Activated naive CD4-positive, alpha-beta T cell (primary cell): Measurements from ENCODE around the gene RNF2.
"Not testable (repeated sequence)": the region's sequence is repeated elsewhere in the genome, so short reads cannot be mapped to it uniquely, and the experiment has no call there.

ENCODE experiments used
- DNase-seq, 4 experiments: peaks; one replicate each; lab custom pipeline; 2025; lab: John Stamatoyannopoulos, UW

The RNF2 gene

GRCh38 chr1:185044981-185045813 is at the start of gene RNF2:
Gene RNF2, plus strand, starts transcription at chr1:185045558. Its CDS starts 41,996 bp downstream, at chr1:185087554.
- peak; percentile 44 to 76 (median 50) for DNase-seq

- not testable (repeated sequence) for DNase-seq
Measured at GRCh38 chr1:184999974-185000373, 45.4 kb upstream of the RNF2 start.

- not testable (repeated sequence) for DNase-seq
Measured at GRCh38 chr1:185001312-185001880, 44.0 kb upstream of the RNF2 start.

GRCh38 chr1:185008838-185009237 is 36.5 kb upstream of the RNF2 start:
- DNase-seq, result no peak

- DNase-seq, result no peak
Measured at GRCh38 chr1:185010361-185010760, 35.0 kb upstream of the RNF2 start.

- no peak for DNase-seq
Measured at GRCh38 chr1:185014941-185015340, 30.4 kb upstream of the RNF2 start.

GRCh38 chr1:185015631-185016030 is 29.7 kb upstream of the RNF2 start:
- DNase-seq, result no peak

- no peak for DNase-seq
Measured at GRCh38 chr1:185016880-185017279, 28.5 kb upstream of the RNF2 start.

- DNase-seq, result no peak
Measured at GRCh38 chr1:185017338-185017737, 28.0 kb upstream of the RNF2 start.

- DNase-seq, result no peak
Measured at GRCh38 chr1:185017966-185018365, 27.4 kb upstream of the RNF2 start.

- DNase-seq, result no peak
Measured at GRCh38 chr1:185027252-185027882, 18.0 kb upstream of the RNF2 start.

- DNase-seq, result no peak
Measured at GRCh38 chr1:185033686-185034085, 11.7 kb upstream of the RNF2 start.

GRCh38 chr1:185035258-185035657 is 10.1 kb upstream of the RNF2 start:
- DNase-seq, result no peak

- no peak for DNase-seq
Measured at GRCh38 chr1:185038813-185039376, 6.5 kb upstream of the RNF2 start.

- DNase-seq, result no peak
Measured at GRCh38 chr1:185039726-185040407, 5.5 kb upstream of the RNF2 start.

GRCh38 chr1:185040408-185040735 is 5.0 kb upstream of the RNF2 start:
- no peak for DNase-seq

- DNase-seq, result no peak
Measured at GRCh38 chr1:185041742-185042141, 3.6 kb upstream of the RNF2 start.

GRCh38 chr1:185042737-185043136 is 2.6 kb upstream of the RNF2 start:
- no peak for DNase-seq

GRCh38 chr1:185044387-185044786 is 971 bp upstream of the RNF2 start:
- DNase-seq, result no peak

- DNase-seq, result no peak
Measured at GRCh38 chr1:185045814-185046492, 595 bp downstream of the RNF2 start.

GRCh38 chr1:185046668-185047067 is 1.3 kb downstream of the RNF2 start:
- no peak for DNase-seq

- DNase-seq, result no peak
Measured at GRCh38 chr1:185049670-185050069, 4.3 kb downstream of the RNF2 start.
